ENCODE data around the gene AUNIP. TPM values are rescaled to one million over a fixed set of nuclear protein-coding genes. Genes with fewer than 3 reads are reported as not detected.

AUNIP gene
- total RNA-seq, 1 experiment from 2014 or later = 16.1 TPM

GRCh38 chr1:25807480-25808390 lies 51.5 kb downstream of the AUNIP start (continued):
- TF ChIP-seq PRRX2 (CRISPR knock-in tag; IDR thresholded peaks at IDR 0.05) (no peak), ZSCAN18 (CRISPR knock-in tag; IDR thresholded peaks at IDR 0.05) (no peak), ELF4 (CRISPR knock-in tag; IDR thresholded peaks at IDR 0.05; ENCODE audit: low read depth) (no peak), FOXJ3 (CRISPR knock-in tag; IDR thresholded peaks at IDR 0.05; ENCODE audit: borderline replicate concordance) (no peak), IRF2 (CRISPR knock-in tag; IDR thresholded peaks at IDR 0.05; ENCODE audit: borderline replicate concordance, low read depth) (no peak), ATF3 (CRISPR knock-in tag; conservative IDR thresholded peaks at IDR 0.05) (no peak), FOXP4 (CRISPR knock-in tag; IDR thresholded peaks at IDR 0.05) (no peak)
- TF ChIP-seq, protein P1, sequence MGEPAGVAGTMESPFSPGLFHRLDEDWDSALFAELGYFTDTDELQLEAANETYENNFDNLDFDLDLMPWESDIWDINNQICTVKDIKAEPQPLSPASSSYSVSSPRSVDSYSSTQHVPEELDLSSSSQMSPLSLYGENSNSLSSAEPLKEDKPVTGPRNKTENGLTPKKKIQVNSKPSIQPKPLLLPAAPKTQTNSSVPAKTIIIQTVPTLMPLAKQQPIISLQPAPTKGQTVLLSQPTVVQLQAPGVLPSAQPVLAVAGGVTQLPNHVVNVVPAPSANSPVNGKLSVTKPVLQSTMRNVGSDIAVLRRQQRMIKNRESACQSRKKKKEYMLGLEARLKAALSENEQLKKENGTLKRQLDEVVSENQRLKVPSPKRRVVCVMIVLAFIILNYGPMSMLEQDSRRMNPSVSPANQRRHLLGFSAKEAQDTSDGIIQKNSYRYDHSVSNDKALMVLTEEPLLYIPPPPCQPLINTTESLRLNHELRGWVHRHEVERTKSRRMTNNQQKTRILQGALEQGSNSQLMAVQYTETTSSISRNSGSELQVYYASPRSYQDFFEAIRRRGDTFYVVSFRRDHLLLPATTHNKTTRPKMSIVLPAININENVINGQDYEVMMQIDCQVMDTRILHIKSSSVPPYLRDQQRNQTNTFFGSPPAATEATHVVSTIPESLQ (CRISPR knock-in tag; IDR thresholded peaks at IDR 0.05) = no peak
- TF ChIP-seq, protein P2, sequence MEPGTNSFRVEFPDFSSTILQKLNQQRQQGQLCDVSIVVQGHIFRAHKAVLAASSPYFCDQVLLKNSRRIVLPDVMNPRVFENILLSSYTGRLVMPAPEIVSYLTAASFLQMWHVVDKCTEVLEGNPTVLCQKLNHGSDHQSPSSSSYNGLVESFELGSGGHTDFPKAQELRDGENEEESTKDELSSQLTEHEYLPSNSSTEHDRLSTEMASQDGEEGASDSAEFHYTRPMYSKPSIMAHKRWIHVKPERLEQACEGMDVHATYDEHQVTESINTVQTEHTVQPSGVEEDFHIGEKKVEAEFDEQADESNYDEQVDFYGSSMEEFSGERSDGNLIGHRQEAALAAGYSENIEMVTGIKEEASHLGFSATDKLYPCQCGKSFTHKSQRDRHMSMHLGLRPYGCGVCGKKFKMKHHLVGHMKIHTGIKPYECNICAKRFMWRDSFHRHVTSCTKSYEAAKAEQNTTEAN (CRISPR knock-in tag; IDR thresholded peaks at IDR 0.05) = no peak
- TF ChIP-seq, protein P3, sequence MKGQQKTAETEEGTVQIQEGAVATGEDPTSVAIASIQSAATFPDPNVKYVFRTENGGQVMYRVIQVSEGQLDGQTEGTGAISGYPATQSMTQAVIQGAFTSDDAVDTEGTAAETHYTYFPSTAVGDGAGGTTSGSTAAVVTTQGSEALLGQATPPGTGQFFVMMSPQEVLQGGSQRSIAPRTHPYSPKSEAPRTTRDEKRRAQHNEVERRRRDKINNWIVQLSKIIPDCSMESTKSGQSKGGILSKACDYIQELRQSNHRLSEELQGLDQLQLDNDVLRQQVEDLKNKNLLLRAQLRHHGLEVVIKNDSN (CRISPR knock-in tag; IDR thresholded peaks at IDR 0.05) = no peak

DNA sequence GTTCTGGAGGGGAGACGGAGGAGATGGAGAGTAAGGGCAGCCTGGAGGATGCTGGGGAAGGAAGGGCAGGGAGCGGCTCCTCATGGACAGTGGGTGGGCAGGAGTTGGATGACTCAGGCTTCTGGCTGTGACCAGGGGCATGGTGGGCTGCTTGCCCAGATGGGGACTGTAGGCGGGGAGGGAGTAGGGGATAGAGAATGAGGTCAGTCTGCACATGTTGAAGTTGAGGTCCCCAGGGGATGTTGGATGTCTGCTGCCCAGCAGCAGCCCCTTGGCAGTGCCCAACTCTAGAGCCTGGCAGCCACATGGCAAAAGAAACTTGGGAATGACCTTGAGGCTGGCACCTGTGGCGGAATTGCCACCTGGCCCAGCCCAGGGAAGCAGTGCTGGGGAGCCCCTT lies 52.8 kb downstream of the AUNIP start:
- CTCF ChIA-PET = interaction anchor here (4.7 kb wide), 1 partner anchor 8 kb away, joined by 80 read pairs; the partner anchor contains the start of gene SELENON
- no peaks in the 10 kb centered on the region for H3K27me3 Mint-ChIP-seq (ENCODE audit: low read depth)
- ATAC-seq = no peak
- DNase-seq (ENCODE audit: low spot score) = no peak
- H3K36me3 Mint-ChIP-seq = peaks cover 18% of the 10 kb centered on the region
- H3K9me3 Mint-ChIP-seq = no peaks in the 10 kb centered on the region
- H3K27ac Mint-ChIP-seq = no peak overlapping the region
- H3K4me1 Mint-ChIP-seq = peaks cover 13% of the 10 kb centered on the region
- POLR2A ChIA-PET = no interaction called here
- no peak overlapping the region for H3K4me3 Mint-ChIP-seq
- TF ChIP-seq TCF7 (CRISPR knock-in tag; IDR thresholded peaks at IDR 0.05; ENCODE audit: low read depth) (no peak), FOXP4 (CRISPR knock-in tag; IDR thresholded peaks at IDR 0.05) (no peak), FOXK1 (CRISPR knock-in tag; IDR thresholded peaks at IDR 0.05) (no peak), SP1 (CRISPR knock-in tag; conservative IDR thresholded peaks at IDR 0.05) (no peak), HMGA2 (CRISPR knock-in tag; IDR thresholded peaks at IDR 0.05) (no peak), RORB (CRISPR knock-in tag; IDR thresholded peaks at IDR 0.05) (no peak), ELF4 (CRISPR knock-in tag; IDR thresholded peaks at IDR 0.05; ENCODE audit: low read depth) (no peak), KAT7 (CRISPR knock-in tag; IDR thresholded peaks at IDR 0.05; ENCODE audit: borderline replicate concordance) (no peak), ZNF532 (CRISPR knock-in tag; IDR thresholded peaks at IDR 0.05; ENCODE audit: borderline replicate concordance) (no peak), GTF2I (CRISPR knock-in tag; conservative IDR thresholded peaks at IDR 0.05) (no peak), ZNF219 (CRISPR knock-in tag; IDR thresholded peaks at IDR 0.05; ENCODE audit: borderline replicate concordance) (no peak)
- TF ChIP-seq, protein P4, sequence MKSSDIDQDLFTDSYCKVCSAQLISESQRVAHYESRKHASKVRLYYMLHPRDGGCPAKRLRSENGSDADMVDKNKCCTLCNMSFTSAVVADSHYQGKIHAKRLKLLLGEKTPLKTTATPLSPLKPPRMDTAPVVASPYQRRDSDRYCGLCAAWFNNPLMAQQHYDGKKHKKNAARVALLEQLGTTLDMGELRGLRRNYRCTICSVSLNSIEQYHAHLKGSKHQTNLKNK (CRISPR knock-in tag; IDR thresholded peaks at IDR 0.05) = no peak

All from WTC11 (cell line).